HepG2 (cell line): ENCODE measurements around the gene NDOR1. TPM values are rescaled to one million over a fixed set of nuclear protein-coding genes. Genes with fewer than 3 reads are reported as not detected.

Experiments
- DNMT3B ChIP-seq: conservative IDR thresholded peaks from 2 replicates; pipeline ENCODE4 v1.6.1; 2016; ENCODE audit warnings: missing biosample characterization, control low read depth
- FLYWCH1 ChIP-seq: sonication (generic); formaldehyde crosslinking; IDR thresholded peaks from 2 replicates; pipeline ENCODE4 v1.8.1; 2023; ENCODE audit warnings: mild to moderate bottlenecking, missing genetic modification reagents
- HES4 ChIP-seq: sonication (generic); formaldehyde crosslinking; IDR thresholded peaks from 2 replicates; pipeline ENCODE4 v1.9.0; 2021; ENCODE audit warnings: mild to moderate bottlenecking, missing genetic modification reagents, borderline replicate concordance
- NAIF1 ChIP-seq: sonication (generic); formaldehyde crosslinking; IDR thresholded peaks from 2 replicates; pipeline ENCODE4 v1.5.0; 2020; ENCODE audit warnings: mild to moderate bottlenecking, missing genetic modification reagents, borderline replicate concordance
- RAD51 ChIP-seq: fragments of 450-650 bp; IDR thresholded peaks from 2 replicates; pipeline ENCODE4 v1.6.1; 2016; ENCODE audit warnings: borderline replicate concordance
- SRSF4 ChIP-seq: fragments of 200-400 bp; formaldehyde crosslinking; IDR thresholded peaks from one replicate; pipeline ENCODE4 v1.6.1; 2018; ENCODE audit warnings: mild to moderate bottlenecking, low read depth, low read length, moderate library complexity; ENCODE audit not compliant: poor library complexity, severe bottlenecking
- ZBTB8A ChIP-seq: sonication (generic); formaldehyde crosslinking; IDR thresholded peaks from 2 replicates; pipeline ENCODE4 v1.4.0; 2020; ENCODE audit warnings: mild to moderate bottlenecking, low read depth, missing genetic modification reagents, borderline replicate concordance
- ZFP41 ChIP-seq: sonication (generic); formaldehyde crosslinking; IDR thresholded peaks from 2 replicates; pipeline ENCODE4 v1.4.0; 2020; ENCODE audit warnings: mild to moderate bottlenecking, missing genetic modification reagents, borderline replicate concordance
- ZNF441 ChIP-seq: sonication (generic); formaldehyde crosslinking; IDR thresholded peaks from 2 replicates; pipeline ENCODE4 v1.7.0; 2021; ENCODE audit warnings: missing genetic modification reagents, borderline replicate concordance
- ZNF530 ChIP-seq: sonication (generic); formaldehyde crosslinking; IDR thresholded peaks from 2 replicates; pipeline ENCODE4 v1.5.0; 2020; ENCODE audit warnings: low read depth, mild to moderate bottlenecking, missing genetic modification reagents
- ZNF577 ChIP-seq: sonication (generic); formaldehyde crosslinking; IDR thresholded peaks from 2 replicates; pipeline ENCODE4 v1.4.0; 2020; ENCODE audit warnings: mild to moderate bottlenecking, low read depth, missing genetic modification reagents, borderline replicate concordance
- ZNF83 ChIP-seq: sonication (generic); formaldehyde crosslinking; IDR thresholded peaks from 2 replicates; pipeline ENCODE4 v1.4.0; 2020; ENCODE audit warnings: missing genetic modification reagents, mild to moderate bottlenecking, borderline replicate concordance
- ZNF839 ChIP-seq: sonication (generic); formaldehyde crosslinking; IDR thresholded peaks from 2 replicates; pipeline ENCODE4 v1.4.0; 2020; ENCODE audit warnings: missing genetic modification reagents, mild to moderate bottlenecking, borderline replicate concordance
- ZZZ3 ChIP-seq: sonication (generic); formaldehyde crosslinking; IDR thresholded peaks from 2 replicates; pipeline ENCODE4 v1.4.0; 2020; ENCODE audit warnings: missing genetic modification reagents, mild to moderate bottlenecking, borderline replicate concordance
- polyA plus RNA-seq, 8 experiments: library from polyadenylated mRNA; depleted of rRNA in 3 of 8; stranded (reverse) in 7 of 8; unstranded in 1 of 8; fragments of >200 nt; fragmentation: Illumina TruSeq in 4 of 8; extraction: Trizol in 4 of 8; gene quantifications; 2 replicates each; pipeline versions ENCODE4 v1.2.1 to v1.2.3, GENCODE V29; 2011 to 2016; ENCODE audit warnings: low read depth in 4 of 8, missing spikeins in 1 of 8, mixed read lengths in 1 of 8; ENCODE audit not compliant: insufficient read depth in 1 of 8
- total RNA-seq, 5 experiments: library from RNA; depleted of rRNA; stranded (reverse); fragments of >200 nt; fragmentation: Illumina TruSeq; extraction: Trizol; gene quantifications; 2 replicates each; pipeline ENCODE4 v1.2.3, GENCODE V29; 2016; ENCODE audit warnings: low read depth in 1 of 5
- TF ChIP-seq, protein P1 (sequence below): IDR thresholded peaks from 2 replicates; pipeline ENCODE4 v1.6.1; 2016; ENCODE audit warnings: low read depth
- TF ChIP-seq, protein P2 (sequence below): sonication (generic); formaldehyde crosslinking; IDR thresholded peaks from 2 replicates; pipeline ENCODE4 v1.5.1; 2020; ENCODE audit warnings: mild to moderate bottlenecking, missing genetic modification reagents
- TF ChIP-seq, protein P3 (sequence below): sonication (generic); formaldehyde crosslinking; conservative IDR thresholded peaks from 2 replicates; pipeline ENCODE4 v1.4.0; 2020; ENCODE audit warnings: missing genetic modification reagents
- TF ChIP-seq, protein P4 (sequence below): sonication (generic); formaldehyde crosslinking; conservative IDR thresholded peaks from 2 replicates; pipeline ENCODE4 v1.4.0; 2020; ENCODE audit warnings: mild to moderate bottlenecking, missing genetic modification reagents, moderate library complexity

NDOR1 gene
- total and polyA plus RNA-seq, 2 of the 13 experiments (the other 11 are each of a cell fraction or from before 2014, with no cell fraction given), result 3.6 to 8.7 TPM

DNA sequence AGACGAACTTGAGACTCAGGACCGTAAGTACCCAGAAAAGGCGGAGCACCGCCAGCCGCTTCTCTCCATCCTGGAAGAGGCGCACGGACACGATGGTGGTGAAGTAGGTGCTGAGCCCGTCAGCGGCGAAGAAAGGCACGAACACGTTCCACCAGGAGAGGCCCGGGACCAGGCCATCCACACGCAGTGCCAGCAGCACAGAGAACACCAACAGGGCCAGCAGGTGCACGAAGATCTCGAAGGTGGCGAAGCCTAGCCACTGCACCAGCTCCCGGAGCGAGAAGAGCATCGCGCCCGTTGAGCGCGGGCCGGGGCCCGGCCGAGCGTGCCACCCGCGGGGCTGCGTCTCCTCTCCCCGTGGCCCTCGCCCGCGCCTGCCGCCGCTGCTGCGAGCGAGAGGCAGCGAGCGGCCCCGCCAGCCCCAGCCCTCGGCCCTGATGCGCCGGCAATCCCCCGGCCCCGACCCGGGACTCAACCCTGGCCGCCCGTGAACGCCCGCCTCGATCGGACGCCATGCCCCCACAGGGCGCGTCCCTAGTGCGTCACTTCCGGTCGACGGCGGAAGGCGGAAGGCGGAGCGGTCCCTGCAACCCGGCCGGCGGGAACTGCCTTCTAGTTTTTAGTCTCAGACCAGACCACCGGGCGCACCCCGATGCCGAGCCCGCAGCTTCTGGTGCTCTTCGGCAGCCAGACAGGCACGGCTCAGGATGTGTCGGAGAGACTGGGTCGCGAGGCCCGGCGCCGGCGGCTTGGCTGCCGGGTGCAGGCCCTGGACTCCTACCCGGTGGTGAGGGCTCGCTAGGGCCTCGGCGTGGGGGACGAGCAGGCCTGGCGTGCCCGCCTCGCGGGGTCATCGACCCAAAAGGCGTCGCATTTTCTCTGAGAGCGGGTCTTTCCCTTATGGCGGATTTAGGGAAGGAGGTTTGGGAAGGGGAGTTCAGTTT, at the start of gene NDOR1, which contains the start of gene TMEM203 (continued):
- TF ChIP-seq ZNF839 (CRISPR knock-in tag) (no peak), ZNF83 (CRISPR knock-in tag) (no peak), ZBTB8A (CRISPR knock-in tag) (no peak), ZZZ3 (CRISPR knock-in tag) (peak; percentile 68; the same call in 1 of the 2 replicates), ZNF577 (CRISPR knock-in tag) (no peak), NAIF1 (CRISPR knock-in tag) (no peak), ZNF441 (CRISPR knock-in tag) (0 out of 2 replicates have a peak, but pooled peaks have one; percentile 33), FLYWCH1 (CRISPR knock-in tag) (no peak), ZNF530 (CRISPR knock-in tag) (no peak), RAD51 (no peak), ZFP41 (no peak), HES4 (no peak; the same call in 1 of the 2 replicates), SRSF4 (no peak), DNMT3B (no peak; the same call in 1 of the 2 replicates)
- TF ChIP-seq, protein P1, sequence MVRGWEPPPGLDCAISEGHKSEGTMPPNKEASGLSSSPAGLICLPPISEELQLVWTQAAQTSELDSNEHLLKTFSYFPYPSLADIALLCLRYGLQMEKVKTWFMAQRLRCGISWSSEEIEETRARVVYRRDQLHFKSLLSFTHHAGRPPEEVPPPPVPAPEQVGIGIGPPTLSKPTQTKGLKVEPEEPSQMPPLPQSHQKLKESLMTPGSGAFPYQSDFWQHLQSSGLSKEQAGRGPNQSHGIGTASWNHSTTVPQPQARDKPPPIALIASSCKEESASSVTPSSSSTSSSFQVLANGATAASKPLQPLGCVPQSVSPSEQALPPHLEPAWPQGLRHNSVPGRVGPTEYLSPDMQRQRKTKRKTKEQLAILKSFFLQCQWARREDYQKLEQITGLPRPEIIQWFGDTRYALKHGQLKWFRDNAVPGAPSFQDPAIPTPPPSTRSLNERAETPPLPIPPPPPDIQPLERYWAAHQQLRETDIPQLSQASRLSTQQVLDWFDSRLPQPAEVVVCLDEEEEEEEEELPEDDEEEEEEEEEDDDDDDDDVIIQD (CRISPR knock-in tag), result no peak
- TF ChIP-seq, protein P2, sequence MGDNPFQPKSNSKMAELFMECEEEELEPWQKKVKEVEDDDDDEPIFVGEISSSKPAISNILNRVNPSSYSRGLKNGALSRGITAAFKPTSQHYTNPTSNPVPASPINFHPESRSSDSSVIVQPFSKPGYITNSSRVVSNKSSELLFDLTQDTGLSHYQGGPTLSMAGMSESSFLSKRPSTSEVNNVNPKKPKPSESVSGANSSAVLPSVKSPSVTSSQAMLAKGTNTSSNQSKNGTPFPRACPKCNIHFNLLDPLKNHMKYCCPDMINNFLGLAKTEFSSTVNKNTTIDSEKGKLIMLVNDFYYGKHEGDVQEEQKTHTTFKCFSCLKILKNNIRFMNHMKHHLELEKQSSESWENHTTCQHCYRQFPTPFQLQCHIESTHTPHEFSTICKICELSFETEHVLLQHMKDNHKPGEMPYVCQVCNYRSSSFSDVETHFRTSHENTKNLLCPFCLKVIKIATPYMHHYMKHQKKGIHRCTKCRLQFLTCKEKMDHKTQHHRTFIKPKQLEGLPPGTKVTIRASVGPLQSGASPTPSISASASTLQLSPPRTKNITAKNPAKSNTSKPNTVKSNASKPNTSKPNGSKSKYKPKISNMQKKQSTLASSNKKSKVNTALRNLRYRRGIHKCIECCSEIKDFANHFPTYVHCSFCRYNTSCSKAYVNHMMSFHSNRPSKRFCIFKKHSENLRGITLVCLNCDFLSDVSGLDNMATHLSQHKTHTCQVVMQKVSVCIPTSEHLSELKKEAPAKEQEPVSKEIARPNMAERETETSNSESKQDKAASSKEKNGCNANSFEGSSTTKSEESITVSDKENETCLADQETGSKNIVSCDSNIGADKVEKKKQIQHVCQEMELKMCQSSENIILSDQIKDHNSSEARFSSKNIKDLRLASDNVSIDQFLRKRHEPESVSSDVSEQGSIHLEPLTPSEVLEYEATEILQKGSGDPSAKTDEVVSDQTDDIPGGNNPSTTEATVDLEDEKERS (CRISPR knock-in tag), result 0 out of 2 replicates have a peak, but pooled peaks have one; percentile 53
- TF ChIP-seq, protein P3, sequence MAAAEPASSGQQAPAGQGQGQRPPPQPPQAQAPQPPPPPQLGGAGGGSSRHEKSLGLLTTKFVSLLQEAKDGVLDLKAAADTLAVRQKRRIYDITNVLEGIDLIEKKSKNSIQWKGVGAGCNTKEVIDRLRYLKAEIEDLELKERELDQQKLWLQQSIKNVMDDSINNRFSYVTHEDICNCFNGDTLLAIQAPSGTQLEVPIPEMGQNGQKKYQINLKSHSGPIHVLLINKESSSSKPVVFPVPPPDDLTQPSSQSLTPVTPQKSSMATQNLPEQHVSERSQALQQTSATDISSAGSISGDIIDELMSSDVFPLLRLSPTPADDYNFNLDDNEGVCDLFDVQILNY, result peak; percentile 96
- TF ChIP-seq, protein P4, sequence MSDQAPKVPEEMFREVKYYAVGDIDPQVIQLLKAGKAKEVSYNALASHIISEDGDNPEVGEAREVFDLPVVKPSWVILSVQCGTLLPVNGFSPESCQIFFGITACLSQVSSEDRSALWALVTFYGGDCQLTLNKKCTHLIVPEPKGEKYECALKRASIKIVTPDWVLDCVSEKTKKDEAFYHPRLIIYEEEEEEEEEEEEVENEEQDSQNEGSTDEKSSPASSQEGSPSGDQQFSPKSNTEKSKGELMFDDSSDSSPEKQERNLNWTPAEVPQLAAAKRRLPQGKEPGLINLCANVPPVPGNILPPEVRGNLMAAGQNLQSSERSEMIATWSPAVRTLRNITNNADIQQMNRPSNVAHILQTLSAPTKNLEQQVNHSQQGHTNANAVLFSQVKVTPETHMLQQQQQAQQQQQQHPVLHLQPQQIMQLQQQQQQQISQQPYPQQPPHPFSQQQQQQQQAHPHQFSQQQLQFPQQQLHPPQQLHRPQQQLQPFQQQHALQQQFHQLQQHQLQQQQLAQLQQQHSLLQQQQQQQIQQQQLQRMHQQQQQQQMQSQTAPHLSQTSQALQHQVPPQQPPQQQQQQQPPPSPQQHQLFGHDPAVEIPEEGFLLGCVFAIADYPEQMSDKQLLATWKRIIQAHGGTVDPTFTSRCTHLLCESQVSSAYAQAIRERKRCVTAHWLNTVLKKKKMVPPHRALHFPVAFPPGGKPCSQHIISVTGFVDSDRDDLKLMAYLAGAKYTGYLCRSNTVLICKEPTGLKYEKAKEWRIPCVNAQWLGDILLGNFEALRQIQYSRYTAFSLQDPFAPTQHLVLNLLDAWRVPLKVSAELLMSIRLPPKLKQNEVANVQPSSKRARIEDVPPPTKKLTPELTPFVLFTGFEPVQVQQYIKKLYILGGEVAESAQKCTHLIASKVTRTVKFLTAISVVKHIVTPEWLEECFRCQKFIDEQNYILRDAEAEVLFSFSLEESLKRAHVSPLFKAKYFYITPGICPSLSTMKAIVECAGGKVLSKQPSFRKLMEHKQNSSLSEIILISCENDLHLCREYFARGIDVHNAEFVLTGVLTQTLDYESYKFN, result 0 out of 2 replicates have a peak, but pooled peaks have one; percentile 7
